ENCODE data around the gene TMEM163.

The TMEM163 gene

DNA sequence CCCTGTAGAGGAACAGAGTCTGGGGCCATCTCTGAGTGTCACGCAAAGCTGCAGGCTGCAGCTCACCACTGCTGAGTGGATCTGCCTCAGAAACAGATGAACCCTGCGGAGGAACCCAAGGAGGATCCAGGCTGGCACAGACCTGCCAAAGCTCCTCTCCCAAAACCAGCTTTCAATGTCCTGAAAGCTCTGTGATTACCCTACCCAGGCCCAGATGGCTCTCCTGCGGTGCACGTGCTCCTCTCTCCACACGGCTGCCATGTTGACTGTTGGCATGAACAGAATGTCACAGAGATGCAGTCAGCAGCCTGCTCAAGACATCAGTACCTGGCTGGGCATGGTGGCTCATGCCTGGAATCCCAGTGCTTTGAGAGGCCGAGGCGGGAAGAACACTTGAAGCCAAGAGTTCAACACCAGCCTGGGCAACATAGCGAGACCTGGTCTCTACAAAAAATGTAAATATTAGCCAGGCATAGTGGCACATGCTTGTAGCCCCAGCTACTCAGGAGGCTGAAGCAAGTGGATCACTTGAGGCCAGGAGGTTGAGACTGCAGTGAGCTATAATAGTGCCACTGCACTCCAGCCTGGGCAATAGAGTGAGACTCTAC lies 248.1 kb downstream of the TMEM163 start:
- no peak overlapping the region for H3K4me3 ChIP-seq (ENCODE audit: low read depth, low read length)
- DNase-seq (ENCODE audit: low read depth, low spot score): no peak
- TF ChIP-seq, protein P1, sequence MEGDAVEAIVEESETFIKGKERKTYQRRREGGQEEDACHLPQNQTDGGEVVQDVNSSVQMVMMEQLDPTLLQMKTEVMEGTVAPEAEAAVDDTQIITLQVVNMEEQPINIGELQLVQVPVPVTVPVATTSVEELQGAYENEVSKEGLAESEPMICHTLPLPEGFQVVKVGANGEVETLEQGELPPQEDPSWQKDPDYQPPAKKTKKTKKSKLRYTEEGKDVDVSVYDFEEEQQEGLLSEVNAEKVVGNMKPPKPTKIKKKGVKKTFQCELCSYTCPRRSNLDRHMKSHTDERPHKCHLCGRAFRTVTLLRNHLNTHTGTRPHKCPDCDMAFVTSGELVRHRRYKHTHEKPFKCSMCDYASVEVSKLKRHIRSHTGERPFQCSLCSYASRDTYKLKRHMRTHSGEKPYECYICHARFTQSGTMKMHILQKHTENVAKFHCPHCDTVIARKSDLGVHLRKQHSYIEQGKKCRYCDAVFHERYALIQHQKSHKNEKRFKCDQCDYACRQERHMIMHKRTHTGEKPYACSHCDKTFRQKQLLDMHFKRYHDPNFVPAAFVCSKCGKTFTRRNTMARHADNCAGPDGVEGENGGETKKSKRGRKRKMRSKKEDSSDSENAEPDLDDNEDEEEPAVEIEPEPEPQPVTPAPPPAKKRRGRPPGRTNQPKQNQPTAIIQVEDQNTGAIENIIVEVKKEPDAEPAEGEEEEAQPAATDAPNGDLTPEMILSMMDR (IDR thresholded peaks at IDR 0.05; ENCODE audit: low read depth, low read length): no peak
- in situ Hi-C loops (cut with HindIII; ENCODE audit: low sequenced_read_pairs): no loop called here

GRCh38 chr2:134469516-134470115 lies 249.2 kb downstream of the TMEM163 start:
- TF ChIP-seq, protein P1 (IDR thresholded peaks at IDR 0.05; ENCODE audit: low read depth, low read length): no peak
- DNase-seq (ENCODE audit: low read depth, low spot score): no peak
- H3K4me3 ChIP-seq (ENCODE audit: low read depth, low read length): no peak overlapping the region
- in situ Hi-C loops (cut with HindIII; ENCODE audit: low sequenced_read_pairs): no loop called here

DNA sequence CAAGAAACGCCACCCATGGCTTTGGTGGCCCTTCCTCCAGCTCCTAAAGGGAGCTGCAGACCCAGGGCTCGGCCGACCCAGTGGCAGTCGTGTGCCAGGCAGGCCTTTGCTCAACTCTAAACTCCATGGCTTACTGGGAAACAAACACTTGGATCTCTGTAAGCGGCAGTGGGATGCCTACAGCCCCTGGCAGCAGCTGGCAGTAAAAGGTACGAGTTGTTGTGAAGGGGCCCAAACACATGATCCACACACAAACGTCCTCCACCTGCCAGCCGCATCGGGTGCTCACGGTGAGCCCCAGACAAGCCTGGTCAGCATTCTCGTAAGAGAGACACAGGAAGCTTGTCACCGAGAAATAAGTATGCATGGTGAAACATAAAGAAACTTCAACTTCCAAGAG lies 250.0 kb downstream of the TMEM163 start:
- TF ChIP-seq, protein P1 (IDR thresholded peaks at IDR 0.05; ENCODE audit: low read depth, low read length): no peak
- in situ Hi-C loops (cut with HindIII; ENCODE audit: low sequenced_read_pairs): no loop called here
- no peak overlapping the region for H3K4me3 ChIP-seq (ENCODE audit: low read depth, low read length)
- DNase-seq (ENCODE audit: low read depth, low spot score): no peak

DNA sequence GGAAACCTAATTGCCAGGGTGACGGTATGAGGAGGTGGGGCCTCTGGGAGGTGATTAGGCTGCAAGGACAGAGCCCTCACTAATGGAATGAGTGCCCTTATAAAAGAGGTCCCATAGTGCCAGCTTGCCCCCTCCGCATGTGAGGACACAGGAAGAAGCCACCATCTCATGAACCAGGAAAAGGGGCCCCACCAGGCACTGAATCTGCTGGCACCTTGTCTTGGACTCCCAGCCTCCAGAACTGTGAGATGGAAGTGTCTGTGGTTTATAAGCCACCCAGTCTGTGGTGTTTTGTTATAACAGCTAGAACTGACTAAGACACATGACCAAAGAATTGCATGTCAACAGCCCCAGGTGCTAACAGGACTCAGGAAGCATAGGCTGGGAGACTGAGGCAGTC lies 250.6 kb downstream of the TMEM163 start:
- TF ChIP-seq, protein P1 (IDR thresholded peaks at IDR 0.05; ENCODE audit: low read depth, low read length): no peak
- H3K4me3 ChIP-seq (ENCODE audit: low read depth, low read length): no peak overlapping the region
- in situ Hi-C loops (cut with HindIII; ENCODE audit: low sequenced_read_pairs): no loop called here
- no peak for DNase-seq (ENCODE audit: low read depth, low spot score)

DNA sequence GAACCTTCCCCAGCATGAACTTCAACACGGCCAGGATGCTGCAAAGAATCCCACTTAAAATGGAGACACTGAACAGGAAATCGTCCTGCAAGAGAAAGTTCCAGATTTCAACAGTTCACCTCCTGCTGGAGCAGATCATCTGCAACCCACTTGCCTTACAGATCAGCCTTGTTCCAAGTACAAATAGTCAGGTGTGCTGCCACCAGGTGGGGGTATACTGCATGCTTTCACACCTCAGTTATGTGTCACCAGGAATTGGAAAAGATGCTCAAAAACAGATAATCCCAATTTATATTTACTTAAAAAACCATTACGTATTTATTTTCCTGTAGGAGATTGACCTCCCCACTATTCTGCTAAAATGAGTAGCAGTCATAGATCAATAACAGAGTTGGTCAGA lies 252.7 kb downstream of the TMEM163 start:
- TF ChIP-seq, protein P1 (IDR thresholded peaks at IDR 0.05; ENCODE audit: low read depth, low read length): peak; percentile 13
- no peak for DNase-seq (ENCODE audit: low read depth, low spot score)
- H3K4me3 ChIP-seq (ENCODE audit: low read depth, low read length): no peak overlapping the region
- in situ Hi-C loops (cut with HindIII; ENCODE audit: low sequenced_read_pairs): no loop called here

DNA sequence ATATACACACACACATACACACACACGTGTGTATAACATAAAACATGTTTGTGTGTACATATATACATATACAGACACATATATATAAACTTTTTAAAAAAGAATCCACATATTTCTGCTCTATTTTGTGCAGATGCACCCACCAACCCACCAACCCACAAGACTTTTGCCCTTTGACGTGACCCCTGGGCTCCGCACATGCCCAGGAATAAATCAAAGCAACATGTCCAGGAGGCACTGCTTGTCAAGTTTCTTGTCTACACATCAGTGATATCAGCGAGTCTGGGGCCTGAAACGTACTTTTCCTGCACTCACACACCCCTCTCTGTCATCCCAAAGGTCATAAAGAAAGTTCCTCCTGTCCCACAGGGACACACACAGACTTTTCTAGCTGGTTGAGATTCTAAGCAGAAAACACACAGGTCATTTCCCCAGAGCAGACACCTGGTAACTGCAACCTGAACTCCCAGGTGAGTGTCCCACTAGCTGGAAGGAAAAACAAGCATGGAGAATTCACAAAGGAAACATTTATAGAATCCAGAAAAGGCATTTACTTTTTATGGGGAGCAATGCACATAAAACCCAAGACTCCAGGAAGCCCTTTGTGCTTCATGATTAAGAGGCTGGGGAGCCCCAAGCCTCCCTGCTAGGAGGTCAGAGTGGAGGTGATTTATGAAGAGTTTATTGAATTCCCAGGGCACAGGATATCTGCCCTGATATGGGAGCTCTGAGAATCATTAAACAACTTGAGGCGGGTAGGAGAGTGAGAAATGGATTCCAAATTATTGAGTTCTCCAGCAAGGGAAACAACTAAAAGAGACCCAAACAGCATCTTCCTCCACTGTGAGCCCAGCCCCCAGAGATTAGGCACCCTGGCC lies 253.3 kb downstream of the TMEM163 start:
- DNase-seq (ENCODE audit: low read depth, low spot score): no peak
- no peak overlapping the region for H3K4me3 ChIP-seq (ENCODE audit: low read depth, low read length)
- in situ Hi-C loops (cut with HindIII; ENCODE audit: low sequenced_read_pairs): no loop called here
- TF ChIP-seq, protein P1 (IDR thresholded peaks at IDR 0.05; ENCODE audit: low read depth, low read length): no peak
